ENCODE results near the gene GALNT18.
"Not testable (repeated sequence)": the region's sequence is repeated elsewhere in the genome, so short reads cannot be mapped to it uniquely, and the experiment has no call there.

The GALNT18 gene

GRCh38 chr11:11373934-11374333, 247.9 kb downstream of the GALNT18 start:
- DNase-seq, result no peak

GRCh38 chr11:11372461-11372860, 249.3 kb downstream of the GALNT18 start:
- no peak for DNase-seq

GRCh38 chr11:11370962-11371303, 250.9 kb downstream of the GALNT18 start:
- no peak for DNase-seq

GRCh38 chr11:11370255-11370961, 251.4 kb downstream of the GALNT18 start:
- no peak for DNase-seq

- no peak for DNase-seq
Measured at GRCh38 chr11:11366793-11367192, 255.0 kb downstream of the GALNT18 start.

- no peak for DNase-seq
Measured at GRCh38 chr11:11363674-11364073, 258.1 kb downstream of the GALNT18 start.

GRCh38 chr11:11359611-11360010, 262.2 kb downstream of the GALNT18 start:
- DNase-seq, result no peak

- no peak for DNase-seq
Measured at GRCh38 chr11:11356842-11357241, 265.0 kb downstream of the GALNT18 start.

GRCh38 chr11:11352878-11353277, 268.9 kb downstream of the GALNT18 start, which contains the start of gene CSNK2A3:
Gene CSNK2A3 (minus strand): TSS chr11:11353250. CDS start chr11:11353119, 131 bp downstream.
- DNase-seq, result not testable (repeated sequence)

GRCh38 chr11:11351851-11352250, 270.0 kb downstream of the GALNT18 start:
- DNase-seq, result not testable (repeated sequence)

- no peak for DNase-seq
Measured at GRCh38 chr11:11351042-11351586, 270.7 kb downstream of the GALNT18 start.

- no peak for DNase-seq
Measured at GRCh38 chr11:11349870-11350337, 271.9 kb downstream of the GALNT18 start.

GRCh38 chr11:11349106-11349825, 272.5 kb downstream of the GALNT18 start:
- no peak for DNase-seq

GRCh38 chr11:11348303-11348702, 273.5 kb downstream of the GALNT18 start:
- DNase-seq, result no peak

- no peak for DNase-seq
Measured at GRCh38 chr11:11347592-11347991, 274.2 kb downstream of the GALNT18 start.

GRCh38 chr11:11346303-11346702, 275.5 kb downstream of the GALNT18 start:
- peak; percentile 24 for DNase-seq

- DNase-seq, result peak; percentile 82
Measured at GRCh38 chr11:11345099-11345498, 276.7 kb downstream of the GALNT18 start.

- no peak for DNase-seq
Measured at GRCh38 chr11:11344045-11344444, 277.8 kb downstream of the GALNT18 start.

GRCh38 chr11:11338304-11338703, 283.5 kb downstream of the GALNT18 start:
- no peak for DNase-seq

GRCh38 chr11:11336664-11337063, 285.1 kb downstream of the GALNT18 start:
- no peak for DNase-seq

- DNase-seq, result no peak
Measured at GRCh38 chr11:11335043-11335442, 286.8 kb downstream of the GALNT18 start.

- no peak for DNase-seq
Measured at GRCh38 chr11:11334607-11335006, 287.2 kb downstream of the GALNT18 start.

GRCh38 chr11:11332141-11332710, 289.6 kb downstream of the GALNT18 start:
- no peak for DNase-seq
